Pancreas (tissue), 10 donors: ENCODE data around the gene FAM184B. TPM values are rescaled to one million over a fixed set of nuclear protein-coding genes. Genes with fewer than 3 reads are reported as not detected.
A peak's percentile ranks its signal among the peaks of the same experiment; 100 is the strongest.

Source experiments
- ATAC-seq, 4 donors: fragments of 200-7000 bp; cut with Tn5 transposase; one replicate each; pipeline versions ENCODE4 v1.8.0 to v1.9.1; 2020; ENCODE audit warnings: mild to moderate bottlenecking in 4 of 4, moderate library complexity in 4 of 4
- DNase-seq, 6 donors: peaks; one replicate each; pipeline ENCODE4 v3.0.0-alpha.2; 2020
- FAIRE-seq: peaks from 2 replicates; lab custom pipeline; 2012; peaks lifted over from hg19 to GRCh38; lab: Jason Lieb, UNC
- H3K27ac ChIP-seq, 4 donors: fragments of 200-600 bp; sonication (generic); 1 replicate in 3 of 4; 2 replicates in 1 of 4; pipeline versions ENCODE4 v1.5.0 to v1.8.0; 2020
- H3K27me3 ChIP-seq, 4 donors: fragments of 200-600 bp; one replicate each; pipeline ENCODE4 v1.8.0; 2021
- H3K36me3 ChIP-seq, 3 donors: fragments of 200-600 bp; sonication (generic) in 1 of 3; one replicate each; pipeline versions ENCODE4 v1.5.0 to v1.8.0; 2020 to 2021
- H3K4me1 ChIP-seq, 3 donors: fragments of 200-600 bp; one replicate each; pipeline ENCODE4 v1.8.0; 2021
- H3K4me3 ChIP-seq, 4 donors: fragments of 200-600 bp; sonication (generic) in 2 of 4; one replicate each; pipeline versions ENCODE4 v1.5.0 to v1.8.0; 2020 to 2021
- H3K9me3 ChIP-seq, 4 donors: fragments of 200-600 bp; one replicate each; pipeline ENCODE4 v1.8.0; 2021
- whole genome bisulfite sequencing, 2 donors: extraction: QIAGEN DNeasy Blood & Tissue Kit; methylation state at CpG; one replicate each; pipeline ENCODE4 v1.1.7; 2013; 5-methylcytosine and 5-hydroxymethylcytosine counted together
- intact Hi-C, 3 donors: fragments of 100-400 bp; cut with DNase I; formaldehyde crosslinking; loops; one replicate each; pipeline versions ENCODE4 v1.11.1 to v1.14.2; 2022
- polyA plus RNA-seq, 2 donors: library from polyadenylated mRNA; stranded (reverse); fragments of 200-250 nt; gene quantifications; one replicate each; pipeline ENCODE4 v1.2.3, GENCODE V29; 2013
- total RNA-seq, 6 donors: library from RNA; stranded (reverse); fragmentation: NEBNext Ultra II Directional in 4 of 6; extraction: Animal tissue kit (Norgen Biotek cat#: 25700) in 4 of 6; gene quantifications; one replicate each; pipeline versions ENCODE4 v1.2.1 to v1.2.4, GENCODE V29; 2021 to 2023
- TF ChIP-seq, protein P1 (sequence below), 4 donors: fragments of 200-600 bp; sonication (generic) in 3 of 4; IDR thresholded peaks; one replicate each; pipeline versions ENCODE4 v1.5.0 to v1.8.0; 2021; ENCODE audit warnings: antibody characterized with exemption in 4 of 4
- donor health status: healthy with polysubstance abuse.
- donor health status: DM: no; HTN: no; CAD: no; lungs with moderate emphysema.
- donor health status: DM: no; HTN: no; CAD: no.
- donor health status: control.
- donor health status: control.
- donor health status: Bipolar disorder and iron deficiency.
- donor health status: DM: yes; HTN: yes; CAD: no.
- donor health status: DM: no; HTN: no; CAD: no.
- donor health status: DM: no; HTN: no; CAD: no.
- donor health status: DM: yes; HTN: yes; CAD: no.

Gene FAM184B
- total and polyA plus RNA-seq, 8 donors: 0.04 to 0.07 TPM; not detected in 6

DNA sequence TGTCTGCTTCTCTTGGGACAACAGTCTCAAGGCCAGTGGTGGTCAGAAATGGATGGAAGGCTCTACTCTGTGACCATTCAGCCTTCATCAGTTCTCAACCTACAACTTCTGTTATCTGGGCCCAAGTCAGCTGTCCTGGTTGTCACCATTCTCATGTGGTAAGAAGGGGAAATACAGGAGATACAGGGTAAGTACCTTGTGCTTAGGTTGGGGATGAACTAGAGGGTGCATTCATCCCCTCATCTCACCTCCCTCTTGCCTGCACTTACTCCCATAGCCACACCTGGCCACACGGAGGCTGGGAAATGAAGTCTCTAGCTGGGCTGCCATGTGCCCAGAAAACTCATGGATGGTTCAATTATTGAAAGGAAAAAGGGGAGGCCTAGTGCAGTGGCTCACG, 44.9 kb downstream of the FAM184B start:
- no peaks in the 10 kb centered on the region for H3K9me3 ChIP-seq
- H3K36me3 ChIP-seq: no peaks in the 10 kb centered on the region
- no peak for DNase-seq
- H3K4me1 ChIP-seq: no peaks in the 10 kb centered on the region
- no peak overlapping the region for H3K4me3 ChIP-seq
- WGBS, 2 donors: 66 to 82% methylated on average over 2 of the region's 2 CpGs
- intact Hi-C loops: no loop called here
- no peak for ATAC-seq
- no peak for FAIRE-seq
- no peak overlapping the region for H3K27ac ChIP-seq
- H3K27me3 ChIP-seq: no peaks in the 10 kb centered on the region
- TF ChIP-seq, protein P1, sequence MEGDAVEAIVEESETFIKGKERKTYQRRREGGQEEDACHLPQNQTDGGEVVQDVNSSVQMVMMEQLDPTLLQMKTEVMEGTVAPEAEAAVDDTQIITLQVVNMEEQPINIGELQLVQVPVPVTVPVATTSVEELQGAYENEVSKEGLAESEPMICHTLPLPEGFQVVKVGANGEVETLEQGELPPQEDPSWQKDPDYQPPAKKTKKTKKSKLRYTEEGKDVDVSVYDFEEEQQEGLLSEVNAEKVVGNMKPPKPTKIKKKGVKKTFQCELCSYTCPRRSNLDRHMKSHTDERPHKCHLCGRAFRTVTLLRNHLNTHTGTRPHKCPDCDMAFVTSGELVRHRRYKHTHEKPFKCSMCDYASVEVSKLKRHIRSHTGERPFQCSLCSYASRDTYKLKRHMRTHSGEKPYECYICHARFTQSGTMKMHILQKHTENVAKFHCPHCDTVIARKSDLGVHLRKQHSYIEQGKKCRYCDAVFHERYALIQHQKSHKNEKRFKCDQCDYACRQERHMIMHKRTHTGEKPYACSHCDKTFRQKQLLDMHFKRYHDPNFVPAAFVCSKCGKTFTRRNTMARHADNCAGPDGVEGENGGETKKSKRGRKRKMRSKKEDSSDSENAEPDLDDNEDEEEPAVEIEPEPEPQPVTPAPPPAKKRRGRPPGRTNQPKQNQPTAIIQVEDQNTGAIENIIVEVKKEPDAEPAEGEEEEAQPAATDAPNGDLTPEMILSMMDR (IDR thresholded peaks at IDR 0.05): no peak

DNA sequence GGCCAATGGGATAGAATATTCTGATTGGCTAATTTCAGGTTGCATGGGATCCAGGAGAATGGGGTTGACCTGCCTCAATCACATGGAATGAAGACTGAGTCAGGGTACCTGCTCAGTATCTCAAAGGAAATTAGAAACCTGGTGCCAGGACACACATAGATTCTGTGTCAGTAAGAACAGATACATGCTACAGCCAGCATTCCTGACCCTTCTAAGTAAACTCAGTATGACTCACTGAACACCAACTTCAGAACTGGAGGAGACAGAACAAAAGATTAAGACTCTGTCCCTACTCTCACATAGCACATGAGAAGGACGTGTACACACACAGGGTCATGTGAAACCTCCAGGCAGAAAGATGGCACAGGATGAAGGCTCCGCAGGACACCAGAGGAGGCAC, 54.5 kb downstream of the FAM184B start:
- Histone ChIP-seq H3K27me3 (no peaks in the 10 kb centered on the region), H3K9me3 (no peaks in the 10 kb centered on the region), H3K4me1 (no peaks in the 10 kb centered on the region), H3K36me3 (no peaks in the 10 kb centered on the region), H3K4me3 (no peak overlapping the region), H3K27ac (no peak overlapping the region)
- DNase-seq: no peak
- no peak for FAIRE-seq
- ATAC-seq: no peak
- TF ChIP-seq, protein P1 (IDR thresholded peaks at IDR 0.05): no peak
- WGBS, 2 donors: 55 to 65% methylated on average over 2 of the region's 2 CpGs
- intact Hi-C loops: no loop called here

DNA sequence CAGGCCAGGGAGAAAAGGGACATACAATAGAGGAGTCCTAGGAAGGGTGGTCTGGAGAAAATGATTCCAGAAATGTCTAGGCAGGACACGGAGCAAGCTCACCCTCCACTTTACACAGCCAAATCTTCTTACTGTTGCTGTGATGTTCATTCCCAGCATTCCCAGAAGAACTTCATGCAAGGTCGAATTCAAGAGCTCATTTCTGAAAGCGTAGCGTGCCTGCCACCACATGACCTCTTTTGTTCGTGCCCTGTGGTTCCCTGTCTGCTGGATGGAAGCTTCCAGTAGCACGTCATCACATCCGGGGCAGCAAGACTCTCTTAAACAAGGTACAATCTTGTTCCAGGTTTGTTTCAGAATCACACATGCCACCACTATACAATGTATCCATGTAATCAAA, 57.8 kb downstream of the FAM184B start:
- FAIRE-seq: no peak
- no peak overlapping the region for H3K27ac ChIP-seq
- intact Hi-C loops: no loop called here
- no peak for ATAC-seq
- no peaks in the 10 kb centered on the region for H3K4me1 ChIP-seq
- DNase-seq: no peak
- WGBS, 2 donors: 51 to 66% methylated on average over 7 of the region's 7 CpGs
- TF ChIP-seq, protein P1 (IDR thresholded peaks at IDR 0.05): no peak
- no peaks in the 10 kb centered on the region for H3K36me3 ChIP-seq
- H3K27me3 ChIP-seq: no peaks in the 10 kb centered on the region
- H3K4me3 ChIP-seq: no peak overlapping the region
- no peaks in the 10 kb centered on the region for H3K9me3 ChIP-seq

DNA sequence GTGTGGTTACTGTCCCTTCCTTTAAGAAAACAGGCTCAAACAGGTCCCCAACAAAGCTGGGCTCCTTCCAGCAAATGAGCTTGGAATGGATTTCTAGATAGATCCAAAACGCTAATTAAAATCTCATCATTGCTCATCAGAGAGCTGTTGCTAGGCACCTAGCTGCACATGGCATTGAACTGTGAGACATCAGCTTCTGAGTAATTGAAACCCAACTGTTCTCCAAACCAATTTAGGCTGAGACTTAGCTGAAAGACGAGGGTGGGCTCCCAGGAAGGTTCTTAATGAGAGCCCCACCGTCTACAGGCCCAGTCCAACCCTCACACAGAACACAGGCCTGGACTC, 59.1 kb downstream of the FAM184B start:
- peak in 1 of 4 donors; percentile 18 for ATAC-seq
- H3K4me1 ChIP-seq: no peaks in the 10 kb centered on the region
- H3K4me3 ChIP-seq: no peak overlapping the region
- DNase-seq: no peak
- FAIRE-seq: no peak
- no peaks in the 10 kb centered on the region for H3K27me3 ChIP-seq
- H3K27ac ChIP-seq: no peak overlapping the region
- H3K9me3 ChIP-seq: no peaks in the 10 kb centered on the region
- no peaks in the 10 kb centered on the region for H3K36me3 ChIP-seq
- intact Hi-C loops: no loop called here
- TF ChIP-seq, protein P1 (IDR thresholded peaks at IDR 0.05): no peak
- 44 to 55% methylated on average over 3 of the region's 3 CpGs for WGBS, 2 donors

DNA sequence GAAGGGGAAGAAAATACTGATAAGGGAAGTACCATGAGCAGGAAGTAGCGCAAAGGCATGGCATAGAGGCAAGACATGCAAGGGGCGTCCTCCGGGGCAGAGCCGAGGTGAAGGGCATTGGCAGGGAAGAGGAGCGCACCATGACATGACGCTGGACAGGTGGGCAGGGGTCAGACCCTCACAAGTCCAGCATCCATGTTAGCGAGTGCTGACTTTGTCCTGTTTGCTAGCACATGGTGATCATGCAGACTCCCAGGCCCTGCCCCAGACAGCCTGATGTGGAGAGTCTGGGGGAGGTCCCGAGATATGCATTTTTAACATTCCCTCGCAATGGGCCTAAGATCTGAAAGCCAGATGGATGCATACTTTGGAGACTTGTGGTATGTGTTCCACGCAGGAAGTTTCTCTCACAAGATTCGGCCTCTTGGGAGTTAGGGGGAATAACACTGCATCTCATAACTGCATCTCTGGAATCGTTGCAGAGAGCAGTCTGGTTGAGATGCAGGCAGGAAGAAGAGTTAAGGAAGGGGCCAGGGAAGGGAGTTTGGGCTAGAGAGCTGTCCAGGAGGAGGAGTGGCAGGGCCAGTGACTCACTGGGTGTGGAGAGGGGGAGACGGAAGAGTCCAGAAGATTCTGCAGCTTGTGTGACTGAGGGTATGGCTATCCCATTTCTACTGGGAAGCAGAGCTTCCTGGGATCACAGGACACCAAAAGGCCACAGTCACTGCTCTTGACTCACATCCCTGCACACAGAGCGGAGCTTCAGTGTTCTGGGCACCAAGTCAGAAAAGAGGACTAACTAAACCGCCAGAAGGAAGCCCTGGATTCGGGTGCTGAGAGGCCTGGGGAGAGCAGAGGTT, 59.7 kb downstream of the FAM184B start:
- FAIRE-seq: no peak
- 69 to 75% methylated on average over 16 of the region's 16 CpGs for WGBS, 2 donors
- intact Hi-C loops: no loop called here

More for the DNA sequence above, 59.7 kb downstream of the FAM184B start:
- no peak overlapping the region for H3K27ac ChIP-seq
- no peak overlapping the region for H3K4me3 ChIP-seq
- DNase-seq: no peak
- no peaks in the 10 kb centered on the region for H3K4me1 ChIP-seq
- peak in 2 of 4 donors; percentile 29 to 64 for ATAC-seq
- TF ChIP-seq, protein P1 (IDR thresholded peaks at IDR 0.05): no peak
- no peaks in the 10 kb centered on the region for H3K27me3 ChIP-seq
- no peaks in the 10 kb centered on the region for H3K9me3 ChIP-seq
- H3K36me3 ChIP-seq: no peaks in the 10 kb centered on the region
